SJSA1 (cell line): ENCODE data around the gene EPB41L4B. TPM values are rescaled to one million over a fixed set of nuclear protein-coding genes. Genes with fewer than 3 reads are reported as not detected.
A peak's percentile ranks its signal among the peaks of the same experiment; 100 is the strongest.
"Not testable (repeated sequence)": the region's sequence is repeated elsewhere in the genome, so short reads cannot be mapped to it uniquely, and the experiment has no call there.

Source experiments
- DNase-seq, 2 experiments: peaks; one replicate each; pipeline ENCODE4 v3.0.0-alpha.2; 2015 to 2020; ENCODE audit warnings: low spot score in 2 of 2, low read depth in 1 of 2
- H3K27ac ChIP-seq: fragments of 250-450 bp; sonication (Bioruptor Pico); 2 replicates; pipeline ENCODE4 v1.5.1; 2020; ENCODE audit warnings: mild to moderate bottlenecking, moderate library complexity
- H3K27me3 ChIP-seq: fragments of 250-450 bp; sonication (Bioruptor Pico); replicated peaks from 2 replicates; pipeline ENCODE4 v1.5.1; 2020; ENCODE audit warnings: mild to moderate bottlenecking, moderate library complexity
- H3K36me3 ChIP-seq: fragments of 250-450 bp; sonication (Bioruptor Pico); 2 replicates; pipeline ENCODE4 v1.5.1; 2020; ENCODE audit warnings: mild to moderate bottlenecking
- H3K4me1 ChIP-seq: fragments of 250-450 bp; sonication (Bioruptor Pico); replicated peaks from 2 replicates; pipeline ENCODE4 v1.6.1; 2021; ENCODE audit warnings: mild to moderate bottlenecking
- H3K4me3 ChIP-seq: fragments of 250-450 bp; sonication (Bioruptor Pico); 2 replicates; pipeline ENCODE4 v1.5.1; 2020; ENCODE audit warnings: mild to moderate bottlenecking
- H3K9me3 ChIP-seq: fragments of 250-450 bp; sonication (Bioruptor Pico); replicated peaks from 2 replicates; pipeline ENCODE4 v1.5.1; 2020; ENCODE audit warnings: mild to moderate bottlenecking
- total RNA-seq: library from RNA; depleted of rRNA; stranded (reverse); fragments of >200 nt; shearing (Covaris generic); gene quantifications from 2 replicates; pipeline ENCODE4 v1.2.3, GENCODE V29; 2014

EPB41L4B gene
- total RNA-seq, 1 experiment from 2014 or later, result 4.1 TPM

DNA sequence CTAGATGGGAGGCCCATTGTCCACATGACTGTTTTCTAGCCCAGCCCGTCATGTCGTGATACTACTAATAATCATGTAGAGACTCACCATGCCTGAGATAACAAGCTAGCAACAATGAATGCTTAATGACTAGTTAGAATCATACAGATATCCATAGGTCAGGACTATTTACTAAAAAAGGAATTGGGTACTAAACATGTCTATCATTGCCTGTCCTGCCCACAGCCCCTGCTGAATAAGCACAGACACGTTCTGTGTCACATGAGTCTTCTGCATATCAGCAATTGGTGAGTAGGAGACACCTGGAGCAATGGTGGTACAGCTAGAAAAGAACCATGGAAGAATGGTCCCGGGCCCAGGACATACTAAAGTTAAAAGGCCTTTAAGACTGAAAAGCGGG lies 171.8 kb downstream of the EPB41L4B start:
- Histone ChIP-seq H3K27ac (no peak overlapping the region), H3K4me1 (peaks cover 2% of the 10 kb centered on the region), H3K36me3 (no peaks in the 10 kb centered on the region), H3K4me3 (no peak overlapping the region), H3K9me3 (no peaks in the 10 kb centered on the region), H3K27me3 (no peaks in the 10 kb centered on the region)
- no peak for DNase-seq

DNA sequence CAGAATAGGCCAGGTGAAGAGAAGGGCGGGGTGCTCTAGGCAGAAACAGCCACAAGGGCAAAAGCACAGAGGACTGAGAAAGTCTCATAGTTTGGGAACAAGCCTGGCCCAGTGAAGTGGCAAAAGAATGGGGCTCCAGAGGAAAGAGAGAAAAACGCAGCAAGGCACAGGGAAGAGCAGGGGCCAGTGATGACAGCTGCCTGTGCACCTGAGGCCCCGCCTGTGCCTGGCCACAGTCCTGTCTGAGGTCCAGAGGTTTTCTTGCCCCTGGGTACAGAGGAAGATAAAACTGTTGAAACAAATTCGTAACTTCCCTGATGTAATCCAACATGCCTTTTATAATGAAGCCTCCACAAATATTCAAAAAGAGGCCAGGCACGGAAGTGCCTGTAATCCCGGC lies 175.8 kb downstream of the EPB41L4B start:
- Histone ChIP-seq H3K27me3 (no peaks in the 10 kb centered on the region), H3K9me3 (no peaks in the 10 kb centered on the region), H3K4me3 (no peak overlapping the region), H3K4me1 (peaks cover 5% of the 10 kb centered on the region), H3K27ac (no peak overlapping the region), H3K36me3 (no peaks in the 10 kb centered on the region)
- no peak for DNase-seq

DNA sequence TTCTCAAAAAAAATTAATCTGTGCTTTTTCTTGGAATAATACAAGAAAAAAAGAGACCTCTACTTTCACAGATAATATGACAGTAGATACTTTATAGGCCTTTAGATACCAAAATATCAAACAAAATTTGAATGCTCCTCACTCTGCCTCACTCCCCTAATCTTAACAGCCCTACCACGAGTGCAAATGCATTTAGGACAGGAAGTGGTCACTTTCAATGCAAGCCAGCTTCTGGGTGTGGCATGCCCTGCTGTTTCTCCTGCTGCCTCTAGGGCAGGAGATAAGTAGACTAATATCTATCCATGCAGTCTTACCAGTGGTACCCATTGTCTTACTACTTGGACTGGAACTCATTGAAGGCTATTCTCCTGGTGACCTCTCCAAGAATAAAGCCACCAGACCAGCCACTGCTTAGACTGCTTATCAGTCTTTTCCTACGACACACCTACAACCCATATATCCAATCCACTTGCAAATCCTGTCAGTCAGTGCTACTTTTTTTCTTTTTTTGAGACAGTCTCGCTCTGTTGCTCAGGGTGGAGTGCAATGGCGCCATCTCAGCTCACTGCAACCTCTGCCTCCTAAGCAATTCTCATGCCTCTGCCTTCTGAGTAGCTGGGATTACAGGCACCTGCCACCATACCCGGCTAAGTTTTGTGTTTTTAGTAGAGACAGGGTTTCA lies 176.8 kb downstream of the EPB41L4B start:
- Histone ChIP-seq H3K4me3 (no peak overlapping the region), H3K36me3 (no peaks in the 10 kb centered on the region), H3K4me1 (peaks cover 5% of the 10 kb centered on the region), H3K9me3 (no peaks in the 10 kb centered on the region), H3K27me3 (no peaks in the 10 kb centered on the region), H3K27ac (no peak overlapping the region)
- peak; percentile 36 to 55 for DNase-seq

DNA sequence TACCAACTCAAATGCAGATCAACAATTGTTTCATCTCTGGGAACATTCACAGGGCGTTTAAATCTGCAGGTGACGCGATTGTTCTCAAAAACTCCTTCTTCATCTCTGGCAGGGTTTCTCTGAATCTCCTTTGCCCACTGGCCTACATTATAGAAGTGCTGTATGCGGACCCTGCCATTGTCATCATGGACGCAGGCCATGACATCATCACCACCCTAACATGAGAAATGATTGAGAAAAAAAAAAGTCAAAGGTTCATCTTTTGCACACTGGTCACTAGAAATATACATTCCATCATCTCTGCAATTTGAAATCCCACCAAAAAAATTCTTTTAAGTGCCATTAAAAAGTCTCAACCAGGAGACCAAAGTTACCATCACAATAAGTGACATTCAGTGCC lies 179.5 kb downstream of the EPB41L4B start:
- Histone ChIP-seq H3K4me3 (no peak overlapping the region), H3K27ac (no peak overlapping the region), H3K9me3 (no peaks in the 10 kb centered on the region), H3K36me3 (no peaks in the 10 kb centered on the region), H3K4me1 (peaks cover 5% of the 10 kb centered on the region), H3K27me3 (no peaks in the 10 kb centered on the region)
- DNase-seq, result no peak

DNA sequence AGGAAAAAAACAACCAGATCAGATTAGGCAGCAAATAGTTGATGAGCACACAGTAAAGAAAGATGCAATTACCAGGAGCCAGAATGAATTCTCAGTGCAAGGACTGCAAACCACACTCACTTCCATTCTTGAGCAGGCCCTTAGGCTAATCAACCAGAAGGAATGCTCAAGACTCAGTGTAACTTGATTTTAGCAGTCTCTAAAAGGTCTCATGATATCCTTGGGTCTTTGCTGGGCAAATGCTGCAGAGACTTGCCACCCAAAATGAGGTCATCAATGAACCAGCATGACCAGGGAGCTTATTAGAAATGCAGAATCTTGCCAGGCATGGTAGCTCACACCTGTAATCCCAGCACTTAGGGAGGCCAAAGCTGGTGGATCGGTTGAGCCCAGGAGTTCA lies 181.0 kb downstream of the EPB41L4B start:
- Histone ChIP-seq H3K9me3 (no peaks in the 10 kb centered on the region), H3K27me3 (no peaks in the 10 kb centered on the region), H3K27ac (no peak overlapping the region), H3K36me3 (no peaks in the 10 kb centered on the region), H3K4me1 (peaks cover 5% of the 10 kb centered on the region), H3K4me3 (no peak overlapping the region)
- DNase-seq, result no peak

DNA sequence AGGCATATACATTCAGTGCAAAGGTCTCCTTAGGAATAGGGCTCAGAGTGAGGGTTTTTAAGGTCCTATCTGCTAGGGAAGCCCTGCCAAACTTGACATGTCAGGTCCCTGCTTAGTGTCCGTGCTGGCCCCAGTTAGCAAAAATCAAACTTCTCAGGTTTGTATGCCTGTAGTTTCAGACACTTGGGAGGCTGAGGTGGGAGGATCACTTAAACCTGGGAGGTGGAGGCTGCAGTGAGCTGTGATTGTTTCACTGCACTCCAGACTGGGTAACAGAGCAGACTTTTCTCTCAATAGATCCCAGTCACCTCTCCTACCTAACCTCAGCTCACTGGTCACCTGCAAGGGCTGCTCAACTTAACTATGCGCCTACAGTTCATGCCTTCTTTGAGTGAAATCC lies 182.4 kb downstream of the EPB41L4B start:
- H3K36me3 ChIP-seq, result no peaks in the 10 kb centered on the region
- no peaks in the 10 kb centered on the region for H3K27me3 ChIP-seq
- no peak for DNase-seq
- no peak overlapping the region for H3K4me3 ChIP-seq
- no peak overlapping the region for H3K27ac ChIP-seq
- H3K4me1 ChIP-seq, result no peaks in the 10 kb centered on the region
- H3K9me3 ChIP-seq, result no peaks in the 10 kb centered on the region

DNA sequence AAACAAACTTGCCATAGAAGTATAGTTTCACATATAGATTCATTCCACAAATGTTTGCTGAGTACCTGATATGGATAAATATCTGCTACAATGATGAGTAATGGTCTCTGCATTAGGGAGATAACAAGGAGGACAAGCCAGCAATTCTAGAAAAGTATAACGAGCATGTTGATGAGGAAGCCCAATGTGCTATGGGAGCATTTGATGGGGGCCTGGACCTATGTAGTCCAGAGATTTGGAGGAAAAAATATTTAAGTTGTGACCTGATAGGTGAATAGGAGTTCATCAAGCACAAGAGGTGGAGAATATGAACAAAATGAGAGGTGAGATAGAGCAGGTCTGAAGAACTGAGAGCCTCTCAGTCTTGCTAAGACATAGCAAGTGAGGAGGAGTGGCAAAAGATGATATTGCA lies 186.7 kb downstream of the EPB41L4B start:
- no peak overlapping the region for H3K27ac ChIP-seq
- H3K4me1 ChIP-seq, result no peaks in the 10 kb centered on the region
- no peak overlapping the region for H3K4me3 ChIP-seq
- no peaks in the 10 kb centered on the region for H3K36me3 ChIP-seq
- H3K9me3 ChIP-seq, result no peaks in the 10 kb centered on the region
- DNase-seq, result no peak
- no peaks in the 10 kb centered on the region for H3K27me3 ChIP-seq

DNA sequence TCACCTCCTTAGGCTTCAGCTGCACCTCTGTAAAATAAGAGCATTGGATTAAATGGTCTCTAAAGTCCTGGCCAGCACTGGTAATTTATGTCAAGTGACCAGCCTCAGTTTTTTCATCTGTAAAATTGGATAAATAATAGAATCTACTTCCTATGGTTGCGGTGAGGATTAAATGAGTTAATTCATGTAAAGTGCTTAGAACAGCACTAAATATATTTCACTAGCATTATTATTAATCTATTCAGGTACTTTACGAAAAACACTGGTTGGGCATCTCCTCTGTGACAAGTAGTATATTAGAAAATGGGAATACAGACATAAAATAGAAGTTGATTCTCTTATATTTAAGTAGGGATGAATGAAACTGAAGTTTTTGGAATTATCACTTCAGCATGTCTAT lies 187.3 kb downstream of the EPB41L4B start:
- H3K27me3 ChIP-seq, result no peaks in the 10 kb centered on the region
- H3K4me1 ChIP-seq, result no peaks in the 10 kb centered on the region
- no peak for DNase-seq
- no peaks in the 10 kb centered on the region for H3K36me3 ChIP-seq
- no peak overlapping the region for H3K27ac ChIP-seq
- no peaks in the 10 kb centered on the region for H3K9me3 ChIP-seq
- H3K4me3 ChIP-seq, result no peak overlapping the region

DNA sequence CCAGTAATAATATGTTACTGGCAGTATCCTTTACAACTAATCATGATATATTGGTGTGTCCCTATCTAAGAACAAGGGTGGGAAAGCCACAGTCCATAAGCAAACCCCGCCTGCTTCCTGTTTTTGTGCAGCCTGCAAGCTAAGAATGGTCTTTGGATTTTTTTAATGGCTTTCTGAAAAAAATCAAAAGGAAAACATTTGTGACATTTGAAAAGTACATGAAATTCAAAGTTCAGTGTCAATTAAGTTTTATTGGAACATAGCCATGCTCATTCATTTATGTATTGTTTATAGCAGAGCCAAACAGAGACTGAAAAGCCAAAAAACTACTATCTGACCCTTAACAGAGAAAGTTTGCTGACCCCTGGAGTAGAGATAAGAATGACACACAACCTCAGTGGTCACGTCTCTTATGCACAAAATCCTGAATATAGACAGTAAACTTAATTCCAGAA lies 188.3 kb downstream of the EPB41L4B start:
- Histone ChIP-seq H3K9me3 (no peaks in the 10 kb centered on the region), H3K27me3 (no peaks in the 10 kb centered on the region), H3K36me3 (no peaks in the 10 kb centered on the region), H3K4me1 (no peaks in the 10 kb centered on the region), H3K4me3 (no peak overlapping the region), H3K27ac (no peak overlapping the region)
- DNase-seq, result no peak

DNA sequence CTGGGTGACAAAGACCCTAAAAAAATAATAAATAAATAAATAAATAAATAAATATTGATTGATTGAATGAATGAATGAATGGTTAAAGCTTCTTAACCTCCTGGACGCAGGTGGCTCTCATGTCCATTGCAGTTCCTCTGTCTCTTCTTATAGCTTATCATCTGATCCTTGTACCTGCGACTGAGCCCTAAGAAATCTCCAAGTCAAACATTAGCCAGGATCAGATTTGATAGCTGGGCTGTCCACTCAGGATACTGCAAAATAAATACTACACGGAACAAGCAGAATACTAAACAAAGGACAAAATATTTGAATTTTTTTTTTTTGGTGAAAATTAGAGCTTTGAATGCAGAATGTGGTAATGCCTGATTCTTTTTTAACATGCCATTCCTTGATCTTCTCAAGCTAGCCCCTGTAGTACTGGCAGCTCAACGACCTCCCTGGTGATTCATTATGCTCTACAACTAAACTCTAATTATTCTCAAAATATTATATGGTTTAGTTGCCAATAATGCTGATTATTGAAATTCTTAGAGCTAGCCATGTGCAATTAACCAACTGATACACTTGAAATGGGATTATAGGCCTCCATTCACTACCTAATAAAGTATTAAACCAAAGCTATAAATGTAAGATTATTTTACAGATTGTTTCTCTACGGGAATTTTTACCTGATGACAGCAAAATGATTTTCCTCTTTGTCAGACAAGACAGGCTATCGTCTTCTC lies 191.2 kb downstream of the EPB41L4B start:
- Histone ChIP-seq H3K27ac (no peak overlapping the region), H3K4me3 (no peak overlapping the region), H3K9me3 (no peaks in the 10 kb centered on the region), H3K4me1 (no peaks in the 10 kb centered on the region), H3K27me3 (no peaks in the 10 kb centered on the region), H3K36me3 (no peaks in the 10 kb centered on the region)
- no peak for DNase-seq

DNA sequence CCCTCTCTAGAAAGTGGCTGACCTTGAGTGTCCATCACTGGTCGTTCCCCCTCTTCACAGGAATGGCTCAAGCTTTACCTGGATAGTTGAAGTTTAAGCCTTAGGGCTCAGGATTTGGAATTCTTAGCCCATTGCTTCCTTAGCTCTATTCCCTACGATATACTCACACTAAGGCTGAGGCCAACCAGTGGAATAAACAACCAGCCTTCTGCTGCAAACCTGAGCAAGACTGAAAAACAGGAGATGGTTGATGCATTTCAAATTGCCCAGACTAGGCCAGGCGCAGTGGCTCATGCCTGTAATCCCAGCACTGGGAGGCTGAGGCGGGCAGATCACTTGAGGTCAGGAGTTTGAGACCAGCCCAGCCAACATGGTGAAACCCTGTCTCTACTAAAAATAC lies 194.2 kb downstream of the EPB41L4B start:
- DNase-seq, H3K4me1 ChIP-seq, H3K4me3 ChIP-seq: not testable (repeated sequence)

DNA sequence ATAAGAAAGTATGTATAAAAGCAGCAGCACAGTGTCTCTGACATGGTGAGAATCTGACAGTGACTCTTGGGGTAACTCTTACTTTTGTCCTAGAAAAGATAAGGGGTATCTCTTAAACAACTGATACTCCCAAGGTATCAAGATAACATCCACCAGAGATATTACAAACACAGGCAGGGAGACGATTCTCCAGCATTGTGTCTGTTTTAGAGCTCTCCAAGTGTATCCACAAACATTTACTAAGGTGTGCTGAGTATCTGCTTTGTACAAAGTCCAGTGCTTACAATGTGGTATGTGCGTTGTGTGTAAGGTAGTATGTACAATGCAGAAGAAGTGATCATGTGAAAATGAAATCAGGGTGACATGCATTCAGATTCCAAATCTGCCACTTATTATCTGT lies 196.7 kb downstream of the EPB41L4B start:
- peaks cover 7% of the 10 kb centered on the region for H3K36me3 ChIP-seq
- peaks cover 11% of the 10 kb centered on the region for H3K4me1 ChIP-seq
- H3K4me3 ChIP-seq, result no peak overlapping the region
- H3K9me3 ChIP-seq, result no peaks in the 10 kb centered on the region
- no peak for DNase-seq
- H3K27me3 ChIP-seq, result no peaks in the 10 kb centered on the region
- no peak overlapping the region for H3K27ac ChIP-seq

More for the DNA sequence above, 194.2 kb downstream of the EPB41L4B start:
- H3K9me3 ChIP-seq, H3K27ac ChIP-seq, H3K36me3 ChIP-seq, H3K27me3 ChIP-seq: not testable (repeated sequence)

DNA sequence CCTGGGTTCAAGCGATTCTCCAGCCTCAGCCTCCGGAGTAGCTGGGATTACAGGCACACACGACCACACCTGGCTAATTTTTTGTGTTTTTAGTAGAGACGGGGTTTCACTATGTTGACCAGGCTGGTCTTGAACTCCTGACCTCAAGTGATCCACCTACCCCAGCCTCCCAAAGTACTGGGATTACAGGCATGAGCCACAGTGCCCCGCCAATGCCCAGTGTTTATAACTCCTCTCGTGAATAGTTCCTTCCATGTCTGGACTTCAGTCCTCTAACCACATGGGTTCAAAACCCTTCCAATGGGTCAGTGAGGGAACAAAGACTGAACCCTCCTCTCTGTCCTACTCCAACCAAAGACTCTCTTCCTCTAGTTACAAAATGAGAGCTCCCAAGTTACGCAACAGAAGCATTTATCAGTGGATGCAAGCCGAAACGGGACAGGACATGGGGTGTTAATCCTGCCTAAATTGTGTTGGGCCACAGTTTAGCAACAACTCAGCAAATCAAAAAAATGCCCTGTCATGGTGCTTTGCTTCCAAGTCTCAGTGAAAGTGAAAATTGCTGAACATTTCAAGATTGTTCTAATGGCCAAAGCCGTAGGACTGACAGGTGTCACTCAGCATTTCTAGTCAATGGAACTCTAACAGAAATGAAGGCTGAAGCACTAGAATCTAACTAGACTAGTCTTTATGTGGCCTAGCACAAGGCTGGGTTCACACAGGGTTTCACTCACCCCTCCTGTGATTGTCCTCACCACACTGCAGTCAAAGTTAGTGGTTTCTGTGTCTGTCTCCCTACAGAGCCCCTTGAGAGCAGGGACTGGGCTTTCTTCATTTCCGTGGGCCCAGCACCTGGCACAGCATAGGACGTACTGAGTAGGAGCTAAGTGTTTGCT lies 197.9 kb downstream of the EPB41L4B start:
- no peaks in the 10 kb centered on the region for H3K27me3 ChIP-seq
- no peaks in the 10 kb centered on the region for H3K9me3 ChIP-seq
- no peak for DNase-seq
- no peak overlapping the region for H3K27ac ChIP-seq
- peaks cover 17% of the 10 kb centered on the region for H3K4me1 ChIP-seq
- H3K36me3 ChIP-seq, result peaks cover 13% of the 10 kb centered on the region
- no peak overlapping the region for H3K4me3 ChIP-seq
